H1 (cell line): Measurements from ENCODE around the gene SMAP1. TPM values are rescaled to one million over a fixed set of nuclear protein-coding genes. Genes with fewer than 3 reads are reported as not detected.

ENCODE experiments used
- CBX5 ChIP-seq: fragments of 300-800, 300-1000 bp; sonication (generic); IDR thresholded peaks from 2 replicates; pipeline ENCODE4 v1.7.1; 2016; ENCODE audit warnings: antibody characterized with exemption, low read length, low read depth
- CEBPB ChIP-seq: IDR thresholded peaks from 2 replicates; pipeline ENCODE4 v1.6.1; 2012; ENCODE audit warnings: low read depth, low read length
- EZH2 ChIP-seq: fragments of 200-600 bp; sonication (generic); IDR thresholded peaks from 2 replicates; pipeline ENCODE4 v1.7.1; 2012; ENCODE audit warnings: low read depth, mild to moderate bottlenecking, moderate library complexity, low read length, inconsistent platforms; ENCODE audit not compliant: severe bottlenecking
- HDAC2 ChIP-seq, 2 experiments: fragments of 300-600 bp in 1 of 2; sonication (generic) in 1 of 2; IDR thresholded peaks; 2 replicates each; pipeline ENCODE4 v1.6.1; 2011 to 2012; ENCODE audit warnings: low read depth in 2 of 2, low read length in 2 of 2, mild to moderate bottlenecking in 2 of 2, moderate library complexity in 2 of 2, borderline replicate concordance in 1 of 2, inconsistent platforms in 1 of 2
- RNF2 ChIP-seq: fragments of 200-900, 300-1000 bp; sonication (generic); IDR thresholded peaks from 2 replicates; pipeline ENCODE4 v1.7.1; 2016; ENCODE audit warnings: borderline replicate concordance, low read depth, mild to moderate bottlenecking, antibody characterized with exemption, low read length; ENCODE audit not compliant: poor library complexity, severe bottlenecking; ENCODE audit errors: missing control alignments
- polyA plus RNA-seq, 7 experiments: library from polyadenylated mRNA; depleted of rRNA in 3 of 7; stranded (reverse) in 5 of 7; unstranded in 2 of 7; fragments of >200 nt in 5 of 7; fragments of 200-250 nt in 2 of 7; gene quantifications; 1 replicate in 5 of 7; 2 replicates in 1 of 7; 4 replicates in 1 of 7; pipeline versions ENCODE4 v1.2.1 to v1.2.3, GENCODE V29; 2011 to 2013; ENCODE audit warnings: missing spikeins in 2 of 7, mixed read lengths in 2 of 7
- total RNA-seq: library from RNA; stranded (reverse); fragmentation: NEBNext Ultra II Directional; extraction: Animal tissue kit (Norgen Biotek cat#: 25700); gene quantifications from 2 replicates; pipeline ENCODE4 v1.2.1, GENCODE V29; 2021

SMAP1 gene
- total and polyA plus RNA-seq, 2 of the 8 experiments (the other 6 are each of a cell fraction or from before 2014, with no cell fraction given) = 18.8 to 32.4 TPM

DNA sequence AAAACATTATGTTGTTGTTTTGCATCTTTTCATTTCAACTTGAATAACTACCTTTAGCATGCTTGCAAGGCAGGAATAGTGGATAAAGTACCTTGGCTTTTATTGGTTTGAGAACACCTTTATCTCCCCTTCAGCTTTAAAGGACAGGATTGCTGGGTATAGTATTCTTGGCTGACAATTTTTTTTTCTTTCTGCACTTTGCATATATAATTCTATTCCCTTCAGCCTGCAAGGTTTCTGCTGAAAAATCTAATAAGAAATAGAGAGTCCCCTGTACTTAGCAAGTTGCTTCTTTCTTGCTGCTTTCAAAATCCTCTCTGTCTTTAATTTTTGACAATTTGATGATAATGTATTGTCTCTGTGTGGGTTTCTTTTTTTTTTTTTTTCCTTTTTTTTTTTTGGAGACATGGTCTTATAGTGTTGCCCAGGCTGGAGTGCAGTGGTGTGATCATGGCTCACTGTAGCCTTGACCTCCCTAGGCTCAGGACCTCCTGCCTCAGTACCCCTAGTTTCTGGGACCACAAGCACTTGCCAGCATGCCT, 47.1 kb downstream of the SMAP1 start (continued):
- TF ChIP-seq CBX5 (no peak), CEBPB (no peak), RNF2 (no peak), HDAC2 (IDR thresholded peaks at IDR 0.05; ENCODE audit: borderline replicate concordance in 1 of 2, low read depth in 2 of 2, low read length in 2 of 2) (no peak), EZH2 (no peak)
